Suprapubic skin (tissue), 4 donors: Measurements from ENCODE around the gene ST7L. TPM values are rescaled to one million over a fixed set of nuclear protein-coding genes. Genes with fewer than 3 reads are reported as not detected.
"Not testable (repeated sequence)": the region's sequence is repeated elsewhere in the genome, so short reads cannot be mapped to it uniquely, and the experiment has no call there.

Source experiments
- DNase-seq, 2 donors: peaks; one replicate each; pipeline ENCODE4 v3.0.0-alpha.2; 2019; ENCODE audit warnings: low spot score in 2 of 2
- H3K27ac ChIP-seq: fragments of 200-600 bp; sonication (generic); one replicate; pipeline ENCODE4 v1.5.1; 2019
- H3K27me3 ChIP-seq: fragments of 200-600 bp; sonication (generic); one replicate; pipeline ENCODE4 v1.5.1; 2019
- H3K36me3 ChIP-seq: fragments of 200-600 bp; sonication (generic); one replicate; pipeline ENCODE4 v1.5.1; 2019
- H3K4me1 ChIP-seq: fragments of 200-600 bp; sonication (generic); one replicate; pipeline ENCODE4 v1.5.1; 2019
- H3K4me3 ChIP-seq: fragments of 200-600 bp; sonication (generic); one replicate; pipeline ENCODE4 v1.5.1; 2019; ENCODE audit warnings: mild to moderate bottlenecking
- H3K9me3 ChIP-seq: fragments of 200-600 bp; sonication (generic); one replicate; pipeline ENCODE4 v1.5.1; 2019
- CTCF ChIP-seq, 2 donors: fragments of 200-600 bp in 1 of 2; fragments of 450-650 bp in 1 of 2; sonication (generic) in 1 of 2; IDR thresholded peaks; one replicate each; pipeline ENCODE4 v1.5.1; 2016 to 2019; ENCODE audit warnings: antibody characterized with exemption in 2 of 2, mild to moderate bottlenecking in 1 of 2, moderate library complexity in 1 of 2
- EP300 ChIP-seq: sonication (generic); formaldehyde crosslinking; IDR thresholded peaks from one replicate; pipeline ENCODE4 v1.6.1; 2017; ENCODE audit warnings: antibody characterized with exemption
- POLR2A ChIP-seq, 2 donors: fragments of 450-650 bp; IDR thresholded peaks; one replicate each; pipeline ENCODE4 v1.6.1; 2017; ENCODE audit warnings: antibody characterized with exemption in 2 of 2, mild to moderate bottlenecking in 2 of 2, moderate library complexity in 2 of 2
- POLR2AphosphoS5 ChIP-seq, 3 donors: sonication (generic); formaldehyde crosslinking; IDR thresholded peaks; one replicate each; pipeline ENCODE4 v1.6.1; 2017; ENCODE audit warnings: antibody characterized with exemption in 3 of 3
- WGBS: methylation state at CpG from one replicate; pipeline ENCODE4 v1.1.5; 2018; 5-methylcytosine and 5-hydroxymethylcytosine counted together
- total RNA-seq, 4 donors: library from RNA; depleted of rRNA; stranded (reverse); fragments of >200 nt; gene quantifications; one replicate each; pipeline ENCODE4 v1.1.0, GENCODE V29; 2016

ST7L gene
- total RNA-seq, 4 donors from 2014 or later, result 16.2 to 40.7 (median 29.4) TPM

GRCh38 chr1:112643080-112643479 is 24.1 kb upstream of the ST7L start:
- Histone ChIP-seq H3K4me3 (no peak overlapping the region), H3K27ac (no peak overlapping the region), H3K9me3 (no peaks in the 10 kb centered on the region), H3K4me1 (peaks cover 8% of the 10 kb centered on the region), H3K27me3 (no peaks in the 10 kb centered on the region), H3K36me3 (no peaks in the 10 kb centered on the region)
- TF ChIP-seq POLR2A (IDR thresholded peaks at IDR 0.05) (no peak), POLR2AphosphoS5 (IDR thresholded peaks at IDR 0.05) (no peak), EP300 (no peak), CTCF (IDR thresholded peaks at IDR 0.05) (no peak)
- no peak for DNase-seq
- 66% methylated on average over 2 of the region's 2 CpGs for WGBS

GRCh38 chr1:112640437-112640836 is 21.5 kb upstream of the ST7L start:
- peaks cover 34% of the 10 kb centered on the region for H3K4me1 ChIP-seq
- H3K36me3 ChIP-seq, H3K27me3 ChIP-seq, H3K27ac ChIP-seq, DNase-seq, H3K4me3 ChIP-seq, H3K9me3 ChIP-seq: not testable (repeated sequence)
- WGBS, result 71% methylated on average over 6 of the region's 23 CpGs

- Histone ChIP-seq H3K27me3 (no peaks in the 10 kb centered on the region), H3K4me3 (no peak overlapping the region), H3K4me1 (peaks cover 39% of the 10 kb centered on the region), H3K36me3 (no peaks in the 10 kb centered on the region), H3K27ac (no peak overlapping the region), H3K9me3 (no peaks in the 10 kb centered on the region)
- TF ChIP-seq CTCF (IDR thresholded peaks at IDR 0.05) (no peak), POLR2AphosphoS5 (IDR thresholded peaks at IDR 0.05) (no peak), EP300 (no peak), POLR2A (IDR thresholded peaks at IDR 0.05) (no peak)
- 79% methylated on average over 1 of the region's 1 CpG for WGBS
- no peak for DNase-seq
Observed at GRCh38 chr1:112638110-112638428, 19.1 kb upstream of the ST7L start.

- Histone ChIP-seq H3K27me3 (no peaks in the 10 kb centered on the region), H3K27ac (no peak overlapping the region), H3K4me3 (no peak overlapping the region), H3K4me1 (peaks cover 43% of the 10 kb centered on the region), H3K9me3 (no peaks in the 10 kb centered on the region), H3K36me3 (no peaks in the 10 kb centered on the region)
- 62% methylated on average over 4 of the region's 4 CpGs for WGBS
- DNase-seq, result no peak
- TF ChIP-seq POLR2A (IDR thresholded peaks at IDR 0.05), result no peak
- no peak for TF ChIP-seq EP300
- TF ChIP-seq POLR2AphosphoS5 (IDR thresholded peaks at IDR 0.05), result no peak
- no peak for TF ChIP-seq CTCF (IDR thresholded peaks at IDR 0.05)
Observed at GRCh38 chr1:112637254-112638109, 18.5 kb upstream of the ST7L start.

- no peak for TF ChIP-seq EP300
- no peak for TF ChIP-seq POLR2AphosphoS5 (IDR thresholded peaks at IDR 0.05)
- TF ChIP-seq CTCF (IDR thresholded peaks at IDR 0.05), result no peak
- H3K27me3 ChIP-seq, result no peaks in the 10 kb centered on the region
- H3K4me3 ChIP-seq, result no peak overlapping the region
- H3K36me3 ChIP-seq, result no peaks in the 10 kb centered on the region
- peaks cover 46% of the 10 kb centered on the region for H3K4me1 ChIP-seq
- no peak overlapping the region for H3K27ac ChIP-seq
- DNase-seq, result no peak
- H3K9me3 ChIP-seq, result no peaks in the 10 kb centered on the region
Observed at GRCh38 chr1:112636597-112637253, 17.8 kb upstream of the ST7L start.
